Gastroesophageal sphincter (tissue), 4 donors: ENCODE measurements around the gene TNS3. TPM values are rescaled to one million over a fixed set of nuclear protein-coding genes. Genes with fewer than 3 reads are reported as not detected.

Experiments used
- ATAC-seq: fragments of 150-250 bp; one replicate; pipeline ENCODE4 v1.9.1; 2016; ENCODE audit warnings: mild to moderate bottlenecking, moderate library complexity
- H3K27ac ChIP-seq, 4 donors: fragments of 200-600 bp; sonication (generic) in 3 of 4; 1 replicate in 3 of 4; 2 replicates in 1 of 4; pipeline ENCODE4 v1.5.1; 2016 to 2019
- H3K27me3 ChIP-seq: fragments of 200-600 bp; sonication (generic); one replicate; pipeline ENCODE4 v1.5.1; 2019
- H3K36me3 ChIP-seq, 2 donors: fragments of 200-600 bp; sonication (generic); one replicate each; pipeline ENCODE4 v1.5.1; 2019; ENCODE audit warnings: control low read depth in 1 of 2
- H3K4me1 ChIP-seq, 3 donors: fragments of 200-600 bp; sonication (generic); 1 replicate in 2 of 3; 2 replicates in 1 of 3; pipeline ENCODE4 v1.5.1; 2016 to 2019; ENCODE audit warnings: control low read depth in 2 of 3
- H3K4me3 ChIP-seq, 2 donors: fragments of 200-600 bp; sonication (generic); one replicate each; pipeline ENCODE4 v1.5.1; 2019; ENCODE audit warnings: mild to moderate bottlenecking in 1 of 2, moderate library complexity in 1 of 2
- H3K9me3 ChIP-seq, 3 donors: fragments of 200-600 bp; sonication (generic); one replicate each; pipeline ENCODE4 v1.5.1; 2017 to 2019; ENCODE audit warnings: control low read depth in 2 of 3
- EP300 ChIP-seq: sonication (generic); formaldehyde crosslinking; IDR thresholded peaks from one replicate; pipeline ENCODE4 v1.6.1; 2017; ENCODE audit warnings: antibody characterized with exemption, mild to moderate bottlenecking
- POLR2A ChIP-seq, 2 donors: fragments of 450-650 bp; IDR thresholded peaks; one replicate each; pipeline ENCODE4 v1.6.1; 2017; ENCODE audit warnings: antibody characterized with exemption in 2 of 2, mild to moderate bottlenecking in 2 of 2, moderate library complexity in 1 of 2
- POLR2AphosphoS5 ChIP-seq: sonication (generic); formaldehyde crosslinking; IDR thresholded peaks from one replicate; pipeline ENCODE4 v1.6.1; 2017; ENCODE audit warnings: antibody characterized with exemption
- WGBS, 2 donors: methylation state at CpG; one replicate each; pipeline ENCODE4 v1.1.5; 2018; ENCODE audit warnings: low coverage in 1 of 2; 5-methylcytosine and 5-hydroxymethylcytosine counted together
- total RNA-seq, 4 donors: library from RNA; depleted of rRNA; stranded (reverse); fragments of >200 nt; gene quantifications; one replicate each; pipeline ENCODE4 v1.1.0, GENCODE V29; 2016
- TF ChIP-seq, protein P1 (sequence below), 4 experiments: fragments of 200-600 bp in 2 of 4; fragments of 450-650 bp in 2 of 4; sonication (generic) in 1 of 4; IDR thresholded peaks; one replicate each; pipeline ENCODE4 v1.5.1; 2017 to 2019; ENCODE audit warnings: antibody characterized with exemption in 4 of 4, mild to moderate bottlenecking in 2 of 4, moderate library complexity in 2 of 4

Gene TNS3
- total RNA-seq, 4 donors from 2014 or later = 35.0 to 61.3 (median 45.1) TPM

DNA sequence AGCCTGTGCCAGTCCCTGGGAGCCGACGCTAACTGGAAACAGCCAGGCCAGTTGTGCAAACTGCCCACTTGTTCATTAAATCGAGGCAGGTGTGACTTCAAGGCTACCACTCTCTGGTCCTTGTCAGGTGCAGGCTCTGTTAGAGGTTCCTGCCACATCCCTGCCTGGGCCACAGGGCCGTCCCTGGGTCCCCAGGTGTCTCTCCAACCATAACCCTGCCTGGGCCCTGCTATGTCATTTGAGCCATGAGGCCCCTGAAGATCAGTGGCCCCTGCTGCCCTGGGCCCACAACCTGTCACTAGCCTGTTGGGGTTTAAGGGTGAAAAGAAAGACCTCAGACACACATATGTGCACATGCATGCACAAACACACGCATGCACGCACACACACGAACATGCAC lies 326.9 kb downstream of the TNS3 start:
- no peak for ATAC-seq
- no peaks in the 10 kb centered on the region for H3K36me3 ChIP-seq

DNA sequence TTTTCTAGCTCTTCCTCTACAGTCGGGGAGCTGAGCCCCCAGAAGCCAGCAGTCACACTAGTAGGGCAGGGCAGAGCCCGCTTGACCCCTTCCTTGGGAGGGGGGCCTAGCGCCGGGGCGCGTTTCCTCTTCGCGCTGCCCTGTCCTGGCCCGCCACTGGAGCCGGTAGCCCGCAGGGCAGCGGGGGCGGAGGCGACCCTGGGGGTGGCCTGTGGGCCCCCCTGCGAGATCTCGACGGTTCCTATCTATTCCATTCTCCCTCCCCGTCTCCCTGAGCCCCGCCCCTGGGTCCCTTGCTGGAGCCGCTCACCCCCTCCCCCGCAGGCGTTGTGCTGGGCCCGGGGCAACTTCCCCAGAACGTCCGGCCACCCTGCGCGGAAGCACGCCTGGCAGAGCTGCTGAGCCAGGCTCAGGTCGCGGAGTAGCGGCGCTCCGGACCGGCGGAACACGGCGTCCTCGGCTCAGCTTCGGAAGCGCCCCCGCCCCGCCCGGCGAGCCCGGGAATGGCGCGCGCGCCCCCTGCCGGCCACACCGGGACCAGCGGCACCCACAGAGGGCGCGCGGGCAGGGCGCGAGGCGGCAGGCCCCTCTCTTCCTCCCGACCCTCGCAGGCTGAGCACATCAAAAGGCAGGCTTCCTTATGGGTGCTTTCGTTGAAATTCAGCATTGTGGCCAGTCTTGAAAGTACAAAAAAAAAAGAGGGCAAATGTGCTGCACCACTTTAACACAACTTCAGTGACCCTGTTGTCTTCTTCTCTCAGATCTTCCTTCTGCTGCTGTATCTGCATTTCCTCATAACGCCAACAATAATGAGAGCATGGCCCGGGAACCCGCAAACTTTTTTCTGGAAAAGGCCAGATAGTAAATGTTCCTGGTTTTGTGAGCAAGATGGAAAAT lies 327.6 kb downstream of the TNS3 start:
- H3K27ac ChIP-seq = peak overlapping the region; percentile 64 to 94 (median 88)

More for the DNA sequence above, 326.9 kb downstream of the TNS3 start:
- 50% methylated on average over 2 of the region's 7 CpGs; no CpG with 5 or more reads in 1 of the 2 donors for WGBS, 2 donors
- Histone ChIP-seq H3K9me3 (no peaks in the 10 kb centered on the region), H3K27ac (peak overlapping the region in 3 of 4 donors; percentile 87 to 94 (median 90)), H3K4me3 (no peak overlapping the region), H3K27me3 (no peaks in the 10 kb centered on the region), H3K4me1 (peaks cover 0 to 36% (median 12%) of the 10 kb centered on the region in 3 donors)
- no peak for TF ChIP-seq POLR2A (IDR thresholded peaks at IDR 0.05)

DNA sequence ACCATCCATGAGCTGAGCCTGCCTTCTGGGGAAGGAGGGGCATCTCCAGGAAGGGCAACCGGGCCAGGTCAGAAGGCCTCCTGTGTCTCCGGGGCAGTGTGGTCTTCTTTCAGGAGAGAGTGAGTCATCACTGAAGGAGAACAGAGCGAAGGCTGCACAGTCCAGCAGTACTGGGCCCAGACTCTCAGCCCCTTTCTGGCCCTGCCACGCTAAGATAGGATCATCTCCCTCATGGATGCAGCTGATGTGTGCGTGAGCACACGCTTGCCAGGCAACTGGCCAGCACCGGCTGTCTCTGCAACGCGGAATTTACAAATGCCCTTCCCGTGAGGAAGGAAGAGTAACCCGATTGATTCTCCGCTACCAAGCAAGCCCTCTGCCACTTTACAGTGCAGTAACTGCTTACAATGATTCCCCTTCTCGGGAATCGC lies 328.2 kb downstream of the TNS3 start:
- TF ChIP-seq EP300 (no peak), POLR2A (IDR thresholded peaks at IDR 0.05) (no peak), POLR2AphosphoS5 (peak; percentile 5)
- TF ChIP-seq, protein P1, sequence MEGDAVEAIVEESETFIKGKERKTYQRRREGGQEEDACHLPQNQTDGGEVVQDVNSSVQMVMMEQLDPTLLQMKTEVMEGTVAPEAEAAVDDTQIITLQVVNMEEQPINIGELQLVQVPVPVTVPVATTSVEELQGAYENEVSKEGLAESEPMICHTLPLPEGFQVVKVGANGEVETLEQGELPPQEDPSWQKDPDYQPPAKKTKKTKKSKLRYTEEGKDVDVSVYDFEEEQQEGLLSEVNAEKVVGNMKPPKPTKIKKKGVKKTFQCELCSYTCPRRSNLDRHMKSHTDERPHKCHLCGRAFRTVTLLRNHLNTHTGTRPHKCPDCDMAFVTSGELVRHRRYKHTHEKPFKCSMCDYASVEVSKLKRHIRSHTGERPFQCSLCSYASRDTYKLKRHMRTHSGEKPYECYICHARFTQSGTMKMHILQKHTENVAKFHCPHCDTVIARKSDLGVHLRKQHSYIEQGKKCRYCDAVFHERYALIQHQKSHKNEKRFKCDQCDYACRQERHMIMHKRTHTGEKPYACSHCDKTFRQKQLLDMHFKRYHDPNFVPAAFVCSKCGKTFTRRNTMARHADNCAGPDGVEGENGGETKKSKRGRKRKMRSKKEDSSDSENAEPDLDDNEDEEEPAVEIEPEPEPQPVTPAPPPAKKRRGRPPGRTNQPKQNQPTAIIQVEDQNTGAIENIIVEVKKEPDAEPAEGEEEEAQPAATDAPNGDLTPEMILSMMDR (IDR thresholded peaks at IDR 0.05) = no peak
- Histone ChIP-seq H3K36me3 (no peaks in the 10 kb centered on the region), H3K27ac (peak overlapping the region; percentile 64 to 94 (median 88)), H3K9me3 (no peaks in the 10 kb centered on the region), H3K4me1 (peaks cover 0 to 27% (median 12%) of the 10 kb centered on the region in 3 donors), H3K4me3 (peak overlapping the region; percentile 62 to 68), H3K27me3 (no peaks in the 10 kb centered on the region)
- WGBS, 2 donors = no CpG with 5 or more reads among the region's 14 CpGs
- peak; percentile 75 for ATAC-seq

More for the DNA sequence above, 327.6 kb downstream of the TNS3 start:
- Histone ChIP-seq H3K9me3 (no peaks in the 10 kb centered on the region), H3K4me3 (peak overlapping the region; percentile 62 to 68), H3K4me1 (peaks cover 0 to 33% (median 12%) of the 10 kb centered on the region in 3 donors), H3K36me3 (no peaks in the 10 kb centered on the region), H3K27me3 (no peaks in the 10 kb centered on the region)
- peak; percentile 92 for ATAC-seq
- TF ChIP-seq, protein P1 (IDR thresholded peaks at IDR 0.05) = peak; percentile 97 to 98 (median 98)
- TF ChIP-seq POLR2AphosphoS5 (peak; percentile 63), EP300 (no peak), POLR2A (IDR thresholded peaks at IDR 0.05) (peak; percentile 24 to 25)
- WGBS, 2 donors = 1 to 17% methylated on average over 3 to 17 of the region's 64 CpGs

DNA sequence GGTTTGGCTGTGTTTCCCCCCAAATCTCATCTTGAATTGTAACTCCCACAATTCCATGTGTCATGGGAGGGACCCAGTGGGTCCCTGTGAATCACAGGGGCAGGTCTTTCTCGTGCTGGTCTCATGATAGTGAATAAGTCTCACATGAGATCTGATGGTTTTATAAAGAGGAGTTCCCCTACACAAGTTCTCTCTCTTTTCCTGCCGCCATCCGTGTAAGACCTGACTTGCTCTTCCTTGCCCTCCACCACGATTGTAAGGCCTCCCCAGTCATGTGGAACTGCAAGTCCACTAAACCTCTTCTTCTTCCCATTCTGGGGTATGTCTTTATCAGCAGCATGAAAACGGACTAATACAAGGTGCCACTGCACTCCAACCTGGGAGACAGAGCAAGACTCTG lies 329.2 kb downstream of the TNS3 start:
- no peak for ATAC-seq
- no peaks in the 10 kb centered on the region for H3K36me3 ChIP-seq
- H3K4me1 ChIP-seq = peaks cover 0 to 25% (median 12%) of the 10 kb centered on the region in 3 donors
- no peaks in the 10 kb centered on the region for H3K27me3 ChIP-seq
- H3K9me3 ChIP-seq = no peaks in the 10 kb centered on the region
- TF ChIP-seq EP300 (no peak), POLR2A (IDR thresholded peaks at IDR 0.05) (no peak), POLR2AphosphoS5 (no peak)
- TF ChIP-seq, protein P1 (IDR thresholded peaks at IDR 0.05) = no peak
- H3K4me3 ChIP-seq = no peak overlapping the region
- 90 to 98% methylated on average over 3 to 4 of the region's 5 CpGs for whole genome bisulfite sequencing, 2 donors
- no peak overlapping the region for H3K27ac ChIP-seq

DNA sequence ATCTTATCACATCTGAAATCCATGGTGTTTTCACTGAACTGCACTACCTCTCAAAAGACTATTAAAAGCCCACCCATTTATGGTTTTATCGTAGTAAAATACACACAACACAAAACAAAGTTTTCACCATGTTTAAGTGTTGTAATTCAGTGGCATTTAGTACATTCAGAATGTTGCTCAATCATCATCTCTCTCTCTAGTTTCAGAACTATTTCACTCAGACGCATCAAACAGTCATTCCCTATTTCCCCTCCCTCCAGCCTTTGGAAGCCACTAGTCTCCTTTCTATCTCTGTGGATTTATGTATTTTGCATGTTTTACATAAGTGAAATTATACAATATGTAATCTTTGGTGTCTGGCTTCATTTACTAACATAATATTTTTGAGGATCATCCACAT lies 332.6 kb downstream of the TNS3 start:
- 89 to 100% methylated on average over 2 of the region's 2 CpGs for WGBS, 2 donors
- TF ChIP-seq POLR2A (IDR thresholded peaks at IDR 0.05) = no peak
- no peak for TF ChIP-seq POLR2AphosphoS5
- TF ChIP-seq, protein P1 (IDR thresholded peaks at IDR 0.05) = no peak
- TF ChIP-seq EP300 = no peak
- no peak overlapping the region for H3K4me3 ChIP-seq
- no peaks in the 10 kb centered on the region for H3K36me3 ChIP-seq
- ATAC-seq = no peak
- H3K9me3 ChIP-seq = no peaks in the 10 kb centered on the region
- H3K4me1 ChIP-seq = peaks cover 0 to 21% (median 7%) of the 10 kb centered on the region in 3 donors
- no peak overlapping the region for H3K27ac ChIP-seq
- H3K27me3 ChIP-seq = no peaks in the 10 kb centered on the region
